CD4-positive, alpha-beta T cell treated with Interleukin-15 for 1 hour (primary cell): ENCODE results near the gene ZKSCAN4.
A peak's percentile ranks its signal among the peaks of the same experiment; 100 is the strongest.

Source experiments
- DNase-seq: peaks from one replicate; pipeline ENCODE4 v3.0.0-alpha.2; 2020

The ZKSCAN4 gene

DNA sequence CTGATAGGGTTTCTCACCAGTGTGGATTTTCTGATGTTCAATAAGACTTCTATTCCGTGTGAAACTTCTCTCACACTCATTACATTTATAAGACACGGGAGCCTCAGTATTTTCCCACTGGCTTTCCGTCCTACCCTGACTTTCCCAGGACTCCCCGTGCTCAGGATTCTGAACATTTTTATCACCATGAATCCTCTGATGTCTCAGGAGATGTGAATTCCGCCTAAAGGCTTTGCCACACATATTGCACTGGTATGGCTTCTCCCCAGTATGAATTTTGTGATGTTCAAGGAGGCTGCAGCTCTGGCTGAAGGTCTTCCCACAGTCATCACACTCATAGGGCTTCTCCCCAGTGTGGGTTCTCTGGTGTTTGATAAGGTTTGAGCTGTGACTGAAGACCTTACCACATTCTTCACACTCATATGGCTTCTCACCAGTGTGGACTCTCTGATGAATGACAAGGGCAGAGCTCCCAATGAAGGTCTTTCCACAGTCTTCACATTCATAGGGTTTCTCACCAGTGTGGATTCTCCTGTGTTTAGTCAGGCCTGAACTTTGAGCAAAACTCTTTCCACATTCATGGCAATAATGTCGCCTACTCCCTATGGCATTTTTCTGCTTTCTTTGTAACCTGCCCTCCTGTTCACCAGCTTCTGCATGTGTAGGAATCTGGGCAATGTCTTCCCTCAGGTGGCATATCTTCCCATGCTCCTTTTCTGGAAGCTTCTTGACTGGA lies 6.7 kb downstream of the ZKSCAN4 start:
- DNase-seq: no peak

DNA sequence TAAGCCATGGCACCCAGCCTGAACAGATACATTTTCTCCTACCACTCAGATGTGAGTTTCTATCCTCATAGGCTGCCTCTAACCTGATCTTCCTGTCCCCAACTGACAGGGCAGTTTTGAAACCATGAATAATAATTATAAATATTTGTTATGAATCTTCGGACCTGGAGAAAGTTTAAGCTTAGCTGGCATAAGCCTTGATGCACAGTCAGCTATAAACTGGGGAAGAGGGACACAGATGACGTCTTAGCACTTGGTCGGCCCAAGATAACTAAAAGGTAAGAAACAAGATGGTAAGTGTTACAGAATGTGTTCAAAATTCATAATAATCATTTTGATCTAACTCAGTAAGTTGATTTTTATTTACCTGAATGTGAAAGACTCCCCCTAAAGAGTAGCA lies 8.1 kb downstream of the ZKSCAN4 start:
- no peak for DNase-seq

DNA sequence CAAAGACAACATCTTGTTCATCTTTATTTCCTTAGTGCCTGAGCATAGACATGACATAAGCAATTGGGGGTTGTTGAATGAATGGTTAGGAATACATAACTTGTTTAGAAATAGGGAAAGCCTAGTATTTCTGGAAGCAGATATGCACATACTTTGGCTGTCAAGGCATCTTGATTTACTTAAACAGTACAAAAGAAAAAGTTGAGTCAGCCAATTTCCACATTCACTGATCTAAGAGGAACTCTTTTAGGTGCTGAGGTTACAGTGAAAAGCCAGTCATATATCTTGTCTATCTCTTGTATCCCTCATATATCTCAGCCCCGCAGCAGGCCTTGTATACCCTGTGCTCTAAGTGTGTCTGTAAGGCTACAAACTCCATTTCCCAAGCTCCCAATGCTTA lies 11.6 kb downstream of the ZKSCAN4 start:
- no peak for DNase-seq

DNA sequence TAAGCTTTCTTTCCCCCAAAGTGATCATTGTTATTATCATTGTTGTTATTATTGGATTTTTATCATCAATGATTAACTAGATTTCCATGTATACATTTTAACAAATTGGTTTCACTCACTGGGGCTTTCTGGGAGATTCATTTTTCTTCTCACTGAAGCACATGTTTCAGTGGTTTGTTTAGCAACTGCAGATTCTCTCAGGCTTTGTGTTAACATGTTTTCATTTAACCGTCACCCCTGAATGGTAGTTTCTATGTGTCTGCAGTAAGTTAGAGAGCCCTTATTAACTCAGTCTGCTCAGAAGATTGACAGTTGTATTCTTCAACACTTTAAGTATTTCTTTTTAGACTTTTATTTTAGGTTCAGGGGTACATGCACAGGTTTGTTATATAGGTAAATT lies 12.4 kb downstream of the ZKSCAN4 start:
- DNase-seq: no peak

DNA sequence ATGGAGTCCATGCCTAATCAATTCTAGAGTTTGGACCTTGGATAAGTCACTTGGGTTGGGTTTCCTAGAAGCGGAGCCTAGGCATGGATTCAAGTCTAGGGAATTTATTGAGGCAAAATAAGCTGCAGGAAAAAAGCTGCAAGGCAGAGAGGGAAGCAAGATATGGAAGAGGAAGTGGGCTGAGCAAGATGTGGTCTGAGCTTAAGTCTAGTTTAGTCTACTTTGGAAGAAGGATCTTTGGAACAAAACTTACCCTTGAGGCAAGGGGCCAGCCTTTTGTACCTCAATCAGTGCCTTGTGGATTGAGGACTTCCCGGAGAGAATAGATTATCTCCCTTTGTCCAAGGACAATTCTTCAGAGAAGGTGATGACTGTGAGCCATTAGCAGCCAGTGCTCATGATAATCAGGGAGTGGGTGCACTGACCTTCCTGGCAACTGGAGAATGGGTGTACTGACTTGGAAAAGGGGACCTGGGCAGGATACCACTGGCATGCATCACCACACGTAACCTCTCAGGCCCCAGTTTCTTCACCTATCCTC lies 16.1 kb downstream of the ZKSCAN4 start:
- no peak for DNase-seq

DNA sequence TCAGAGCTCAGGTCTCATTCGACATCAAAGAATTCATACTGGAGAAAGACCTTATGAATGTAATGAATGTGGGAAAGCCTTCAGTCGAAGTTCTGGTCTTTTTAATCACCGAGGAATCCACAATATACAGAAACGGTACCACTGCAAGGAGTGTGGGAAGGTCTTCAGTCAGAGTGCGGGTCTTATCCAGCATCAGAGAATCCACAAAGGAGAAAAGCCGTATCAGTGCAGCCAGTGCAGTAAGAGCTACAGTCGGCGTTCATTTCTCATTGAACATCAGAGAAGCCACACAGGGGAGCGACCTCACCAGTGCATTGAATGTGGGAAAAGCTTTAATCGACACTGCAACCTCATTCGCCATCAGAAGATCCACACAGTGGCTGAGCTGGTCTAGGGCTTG lies 19.3 kb downstream of the ZKSCAN4 start:
- no peak for DNase-seq

DNA sequence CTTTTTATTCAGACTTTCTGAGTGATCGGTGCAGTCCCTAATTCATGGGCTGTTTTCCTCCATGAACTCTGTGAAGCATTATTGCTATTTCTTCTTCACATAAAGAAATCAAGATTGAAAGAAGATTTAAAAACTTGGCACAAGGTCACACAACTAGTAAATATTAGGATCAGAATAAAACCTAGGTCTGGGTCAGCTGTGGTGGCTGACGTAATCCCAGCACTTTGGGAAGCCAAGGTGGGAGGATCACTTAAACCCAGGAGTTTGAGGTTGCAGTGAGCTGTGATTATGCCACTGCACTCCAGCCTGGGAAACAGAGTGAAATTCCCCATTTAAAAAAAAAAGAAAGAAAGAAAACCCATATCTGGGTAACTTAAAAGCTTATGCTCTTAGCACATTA lies 25.6 kb downstream of the ZKSCAN4 start:
- no peak for DNase-seq

DNA sequence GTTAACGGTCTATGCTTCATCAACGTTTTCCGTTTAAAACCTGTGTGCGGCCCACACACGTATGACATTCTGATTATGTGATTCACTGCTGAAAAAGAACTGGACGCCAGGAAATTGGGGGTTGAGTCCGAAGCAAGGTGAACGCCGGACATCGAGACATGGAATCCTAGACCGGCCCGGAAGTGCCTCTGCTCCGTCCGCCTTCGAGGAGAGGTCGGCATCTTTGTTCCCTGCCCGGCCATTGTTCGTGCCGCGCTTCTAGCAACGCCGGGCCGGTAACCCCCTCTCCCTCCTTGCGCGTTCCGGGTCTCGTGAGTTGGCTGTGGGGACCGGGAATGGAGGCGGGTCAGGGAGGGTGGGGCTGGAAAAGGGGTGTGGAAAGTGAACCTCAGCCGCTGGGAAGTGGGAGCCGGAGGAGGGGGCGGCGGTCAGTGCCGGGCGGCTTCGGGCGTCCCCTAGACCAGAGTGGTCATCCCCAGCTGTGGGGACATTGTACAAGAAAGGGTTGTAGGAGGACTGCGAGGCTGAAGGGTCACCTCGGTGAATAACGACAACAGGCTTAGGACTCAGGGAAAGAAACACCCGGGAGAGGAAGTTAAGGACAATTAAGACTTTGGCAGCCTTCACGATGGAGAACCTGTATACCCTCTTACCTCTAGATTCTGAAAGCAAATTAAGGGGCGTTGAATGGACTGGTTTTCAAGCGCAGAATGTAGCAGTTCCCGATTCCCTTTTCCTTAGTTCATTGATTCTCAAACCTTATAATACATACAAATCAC lies 26.8 kb downstream of the ZKSCAN4 start, which contains the start of gene ZSCAN9:
Gene ZSCAN9 (plus strand): TSS at position 220 of the 779 bp plus-strand sequence. CDS start 1,810 bp downstream, outside the sequence.
- DNase-seq: peak; percentile 70

DNA sequence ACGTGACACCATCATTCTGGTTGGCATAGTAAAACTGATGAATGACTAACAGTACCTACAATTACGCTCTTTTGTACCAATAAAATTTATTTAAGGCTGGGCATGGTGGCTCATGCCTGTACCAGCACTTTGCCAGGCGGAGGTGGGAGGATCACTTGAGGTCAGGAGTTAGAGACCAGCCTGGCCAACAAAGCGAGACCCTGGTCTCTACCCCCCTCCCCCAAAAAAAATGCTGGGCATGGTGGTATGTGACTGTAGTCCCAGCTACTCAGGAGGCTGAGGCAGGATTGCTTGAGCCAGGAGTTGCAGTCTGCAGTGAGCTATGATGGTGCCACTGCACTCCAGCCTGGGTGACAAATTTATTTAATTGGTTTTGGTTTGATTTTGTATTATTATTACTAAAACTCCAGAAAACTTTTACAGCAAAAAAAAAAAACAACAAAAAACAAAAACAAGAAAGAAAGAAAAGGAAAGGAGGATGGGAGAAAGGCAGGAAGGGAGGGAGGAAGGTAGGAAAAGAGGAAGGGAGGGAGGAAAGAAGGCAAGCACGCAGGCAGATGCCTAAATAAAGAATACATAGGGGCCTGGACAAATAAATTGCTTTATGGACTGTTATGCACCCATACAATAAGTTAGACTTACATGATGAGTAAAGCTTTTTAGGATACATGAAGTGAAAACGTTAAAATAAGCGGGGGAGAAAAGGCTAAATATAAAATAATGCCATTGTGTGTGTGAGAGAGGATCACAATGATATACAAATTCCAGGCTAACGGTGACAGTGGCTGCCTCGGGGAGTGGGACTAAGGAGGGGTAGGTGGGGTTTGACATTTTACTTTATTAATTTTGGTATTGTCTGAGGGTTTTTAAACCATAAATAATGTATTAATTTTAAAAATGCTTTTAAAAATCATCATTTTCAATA lies 27.7 kb downstream of the ZKSCAN4 start:
- DNase-seq: no peak

DNA sequence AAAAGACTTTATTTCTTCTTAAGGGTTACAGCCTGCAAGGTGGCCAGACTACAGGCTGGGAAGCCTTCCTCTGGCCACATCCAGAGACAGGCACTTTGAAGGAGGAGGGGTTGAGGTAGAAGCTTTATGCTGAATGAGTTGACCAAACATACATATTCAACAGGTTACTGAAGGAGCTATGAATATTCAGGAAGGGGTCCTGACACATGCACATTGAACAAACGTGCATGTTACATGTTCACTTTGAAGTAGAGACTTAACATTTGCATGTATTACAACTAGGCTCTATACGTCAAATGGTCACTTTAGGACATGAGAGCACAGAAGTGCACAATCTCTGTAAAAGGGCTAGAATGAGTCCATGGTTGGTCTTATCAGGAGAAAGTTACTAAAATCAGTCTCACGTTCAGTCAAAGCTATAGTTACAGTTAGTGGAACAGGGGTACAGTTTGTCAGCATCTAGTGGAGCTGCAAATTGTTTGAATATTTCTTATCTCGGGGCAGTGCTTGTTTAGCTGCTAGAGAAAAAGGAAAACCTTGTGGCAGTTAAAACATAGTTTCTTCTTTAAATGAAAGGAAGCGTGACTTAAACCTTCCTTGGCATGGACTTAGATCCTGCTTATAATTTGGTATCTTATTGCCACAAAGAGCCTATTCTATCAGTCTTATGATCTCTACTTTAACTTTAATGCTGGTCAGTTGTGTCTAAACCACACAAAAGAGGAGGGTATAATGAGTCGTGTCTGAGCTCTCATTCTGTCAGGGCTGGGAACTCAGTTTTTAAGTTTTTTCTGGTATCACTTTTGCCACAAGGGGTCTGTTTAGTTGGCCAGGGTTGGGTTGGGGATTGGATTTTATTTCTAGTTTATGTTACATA lies 31.6 kb downstream of the ZKSCAN4 start:
- no peak for DNase-seq

DNA sequence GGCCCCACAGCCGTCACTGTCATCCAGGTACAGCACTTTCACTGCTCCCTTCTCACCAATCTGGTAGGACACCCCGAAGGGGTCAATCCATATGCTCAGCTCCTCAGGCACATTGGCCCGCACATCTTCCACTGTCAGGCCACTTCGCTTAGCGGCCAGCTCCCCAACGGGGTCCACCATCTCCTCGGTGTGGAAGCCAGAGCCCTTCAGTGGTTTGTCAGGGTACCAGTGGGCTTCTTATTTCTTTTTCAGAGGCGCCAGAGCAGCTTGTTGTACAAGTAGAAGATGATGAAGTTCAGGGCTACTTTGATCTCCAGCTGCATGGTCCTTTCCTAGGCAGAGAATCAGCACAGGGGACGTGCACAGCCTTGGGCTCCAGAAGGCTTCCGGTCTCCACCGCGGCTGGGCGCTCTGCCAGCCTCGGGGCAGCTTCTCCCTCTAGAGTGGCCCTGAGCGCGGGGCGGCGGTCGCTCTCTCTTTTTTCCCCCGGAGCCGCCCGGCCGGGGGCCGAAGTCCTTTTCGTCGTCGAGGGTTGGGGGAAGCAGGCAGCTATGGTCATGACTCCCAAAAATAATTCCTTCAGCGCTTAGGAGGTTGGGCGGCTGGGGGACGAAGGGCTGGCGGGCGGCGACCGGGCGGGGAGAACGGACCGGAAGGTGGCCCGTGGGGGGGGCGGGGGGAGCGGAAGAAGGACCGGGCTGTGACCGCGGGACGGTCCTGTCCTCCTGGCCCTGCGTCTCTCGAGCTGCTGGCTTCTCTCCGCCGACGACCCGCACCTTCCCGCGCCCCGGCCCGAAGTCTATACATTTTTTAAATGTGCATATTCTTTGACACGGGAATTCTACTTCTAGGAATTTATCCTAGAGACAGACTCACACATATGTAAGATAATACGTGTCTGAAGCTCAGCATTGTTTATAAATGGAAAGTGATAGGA lies 33.5 kb downstream of the ZKSCAN4 start:
- DNase-seq: peak; percentile 28

DNA sequence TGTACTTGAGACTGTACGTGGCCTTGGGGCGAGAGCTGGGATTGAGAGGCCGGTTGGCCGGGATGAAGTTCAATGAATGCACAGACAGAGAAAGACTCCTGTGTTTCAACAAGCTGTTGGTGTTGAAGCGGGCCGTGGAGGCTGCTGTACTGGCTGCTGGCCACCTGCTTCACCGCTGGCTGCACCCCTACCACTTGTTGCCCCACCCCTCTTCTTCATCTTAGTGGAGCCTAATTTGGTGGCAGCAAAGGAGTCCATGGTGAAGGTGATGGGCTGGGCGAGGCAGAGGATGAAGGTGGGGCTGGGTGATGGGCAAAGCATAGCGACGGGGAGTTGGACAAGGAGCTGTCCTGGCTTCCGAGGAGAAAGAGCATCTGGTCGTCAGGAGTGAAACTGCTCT lies 34.2 kb downstream of the ZKSCAN4 start:
- DNase-seq: no peak

DNA sequence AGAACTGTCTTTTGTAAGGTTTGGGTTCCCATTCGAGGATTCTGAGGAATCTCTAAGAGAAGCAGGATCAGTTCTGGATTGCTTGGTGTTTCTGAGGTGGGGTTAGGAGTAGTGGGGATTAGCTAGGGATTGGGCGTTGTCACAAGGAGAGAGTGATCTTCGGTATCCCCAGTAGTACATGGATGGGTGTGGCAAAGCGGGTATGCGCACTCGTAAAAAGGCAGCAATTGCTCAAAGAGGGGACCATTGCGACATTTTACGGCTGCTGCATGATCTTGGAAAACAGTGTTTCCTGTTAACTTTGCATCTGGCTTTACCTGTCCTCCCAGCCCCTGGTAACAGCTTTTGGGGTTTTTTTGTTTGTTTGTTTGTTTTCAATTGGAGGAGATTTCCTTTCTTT lies 36.6 kb downstream of the ZKSCAN4 start:
- DNase-seq: no peak

DNA sequence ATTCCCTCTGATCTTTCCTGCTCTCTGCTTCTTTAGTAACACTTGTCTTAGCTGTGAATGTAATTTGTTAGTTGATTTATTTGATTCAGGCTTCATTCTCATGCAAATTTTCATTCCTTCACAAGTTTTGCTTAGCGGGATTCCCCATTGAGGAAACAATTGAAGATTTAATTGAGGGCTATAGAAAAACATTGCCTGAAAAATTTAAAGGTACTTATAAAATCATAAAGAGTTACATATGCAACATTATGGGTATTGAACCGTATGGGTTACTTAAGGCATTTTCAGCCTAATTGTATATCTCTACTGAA lies 38.9 kb downstream of the ZKSCAN4 start:
- DNase-seq: no peak

DNA sequence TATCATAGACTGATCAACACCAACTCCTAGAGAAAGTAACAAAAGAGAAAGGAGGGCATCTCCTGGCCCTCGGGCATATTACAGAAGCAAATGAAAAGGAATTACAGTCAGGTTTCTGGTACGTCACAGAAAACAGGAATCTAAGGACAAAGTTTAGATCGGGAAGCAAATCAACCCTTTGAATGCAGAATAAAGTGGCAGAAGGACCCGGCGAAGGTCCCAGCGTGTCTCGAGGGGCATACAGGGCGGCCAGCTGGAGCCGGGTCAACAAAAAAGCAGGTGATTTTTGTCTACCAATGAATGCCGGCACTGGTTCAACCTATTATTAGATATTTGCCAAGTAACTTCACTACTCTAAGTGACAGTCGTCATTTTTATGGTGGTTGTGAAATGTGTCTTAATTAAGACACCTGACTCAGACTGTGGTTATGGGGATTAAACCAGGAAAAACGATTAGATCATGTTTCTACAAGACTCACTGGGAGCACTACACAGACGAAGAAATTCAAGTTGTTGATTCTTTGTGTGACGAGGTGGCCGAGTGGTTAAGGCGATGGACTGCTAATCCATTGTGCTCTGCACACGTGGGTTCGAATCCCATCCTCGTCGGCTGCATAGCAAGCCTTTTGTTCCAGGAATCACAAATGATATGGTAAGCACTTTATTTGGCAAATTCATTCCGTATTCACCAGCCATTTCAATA lies 39.4 kb downstream of the ZKSCAN4 start:
- DNase-seq: no peak

DNA sequence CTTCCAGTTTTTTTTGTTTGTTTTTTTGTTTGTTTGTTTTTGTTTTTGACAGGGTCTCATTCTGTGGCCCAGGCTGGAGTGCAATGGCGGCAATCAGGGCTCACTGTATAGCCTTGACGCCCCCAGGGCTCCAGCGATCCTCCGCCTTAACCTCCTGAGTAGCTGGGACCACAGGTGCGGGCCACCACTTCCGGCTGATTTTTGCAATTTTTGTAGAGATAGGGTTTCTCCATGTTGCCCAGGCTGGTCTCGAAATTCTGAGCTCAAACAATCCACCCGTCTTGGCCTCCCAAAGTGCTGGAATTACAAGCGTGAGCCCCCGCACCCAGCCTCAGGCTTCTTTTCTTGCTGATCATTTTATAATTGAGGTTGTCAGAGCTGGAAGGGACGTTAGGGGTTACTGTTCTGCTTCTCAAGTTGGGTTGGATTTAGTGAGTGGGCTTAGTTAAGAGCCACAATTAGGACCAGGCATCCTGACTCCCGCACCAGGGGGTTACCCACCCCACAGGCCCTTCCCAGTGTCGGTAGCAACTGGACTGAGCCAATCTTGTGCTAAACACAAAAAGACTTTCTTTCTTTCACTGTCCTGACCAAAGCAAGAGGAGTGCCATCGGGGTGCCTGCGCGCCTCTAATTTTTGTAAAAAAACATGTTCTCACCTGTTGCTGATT lies 40.1 kb downstream of the ZKSCAN4 start:
- no peak for DNase-seq

DNA sequence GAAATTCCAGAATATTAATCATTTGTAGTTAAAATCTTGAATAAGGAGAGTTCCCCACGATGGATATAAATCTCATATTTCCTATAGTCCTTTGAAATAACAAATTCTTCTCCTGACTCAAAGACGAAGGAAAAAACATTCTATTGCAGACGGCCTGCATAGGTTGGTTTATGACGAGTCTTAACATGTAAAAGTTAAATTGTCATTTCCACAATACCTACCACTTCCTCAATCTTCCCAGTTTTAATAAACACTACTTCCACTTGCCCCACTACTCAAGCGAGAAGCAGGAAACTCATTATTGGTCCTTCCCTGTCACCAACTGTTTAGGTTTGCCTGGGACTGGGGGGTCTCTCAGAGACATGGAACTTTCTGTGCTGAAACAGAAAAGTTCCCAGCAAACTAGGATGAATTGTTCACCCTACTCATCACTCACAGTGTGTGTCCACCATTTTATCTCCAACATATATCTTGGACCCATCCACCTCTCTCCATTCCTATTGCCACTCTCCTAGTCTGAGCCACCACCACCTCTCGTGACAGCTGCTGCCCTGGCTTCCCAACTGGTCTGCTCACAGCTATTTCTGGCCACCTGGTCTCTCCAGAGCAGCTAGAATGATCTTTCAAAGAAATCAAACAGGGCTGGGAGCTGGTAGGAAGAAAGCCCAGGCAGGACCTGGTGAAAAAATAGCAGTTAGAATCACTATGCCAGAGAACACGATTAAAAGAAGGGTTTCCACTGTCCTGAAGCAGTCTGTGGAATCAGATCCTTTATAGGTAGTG lies 42.1 kb downstream of the ZKSCAN4 start:
- no peak for DNase-seq

DNA sequence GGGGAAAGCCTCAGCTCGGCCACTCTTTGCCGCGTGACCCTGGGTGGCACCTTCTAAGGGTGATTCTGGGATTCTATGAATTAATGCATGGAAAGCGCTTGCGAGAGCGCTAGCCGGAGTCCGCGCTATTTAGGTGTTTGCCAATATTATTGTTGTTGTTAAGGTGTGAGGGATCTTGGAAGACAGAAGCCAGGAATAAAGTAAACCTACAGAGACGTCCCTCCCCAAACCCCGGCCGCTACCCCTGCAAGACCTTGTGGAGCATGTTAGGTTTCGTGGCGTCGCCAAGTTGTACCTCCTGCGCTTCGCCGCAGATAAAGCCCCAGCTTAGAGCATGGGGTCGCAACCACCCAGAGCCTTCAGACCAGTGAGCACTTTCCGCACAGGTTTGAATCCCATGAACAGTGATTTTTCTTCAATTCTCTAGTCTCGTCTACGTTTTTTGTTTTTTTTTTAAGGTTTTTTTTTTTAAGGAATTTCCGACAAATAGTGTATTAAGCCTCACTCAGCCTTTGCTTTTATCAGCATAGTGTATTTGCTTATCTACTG lies 43.9 kb downstream of the ZKSCAN4 start:
- DNase-seq: no peak
